GM23338 (cell line): Measurements from ENCODE around the gene FOXF1. TPM values are rescaled to one million over a fixed set of nuclear protein-coding genes. Genes with fewer than 3 reads are reported as not detected.

Experiments used
- ATAC-seq: fragments of 200-7000 bp; cut with Tn5 transposase; 3 replicates; pipeline ENCODE4 v1.9.1; 2020
- DNase-seq: peaks from one replicate; pipeline ENCODE4 v3.0.0-alpha.2; 2015; ENCODE audit warnings: low spot score
- H2AFZ ChIP-seq: fragments of 200-600 bp; sonication (generic); 2 replicates; pipeline ENCODE4 v1.8.0; 2016; ENCODE audit warnings: antibody characterized with exemption, mild to moderate bottlenecking, moderate library complexity
- H3F3A ChIP-seq: fragments of 200-600 bp; sonication (generic); replicated peaks from 2 replicates; pipeline ENCODE4 v1.8.0; 2017; ENCODE audit warnings: antibody characterized with exemption, mixed run types, low read depth
- H3K27ac ChIP-seq: fragments of 200-600 bp; sonication (generic); 2 replicates; pipeline ENCODE4 v1.6.1; 2016; ENCODE audit warnings: low read depth
- H3K27me3 ChIP-seq: fragments of 200-600 bp; sonication (generic); 2 replicates; pipeline ENCODE4 v1.8.0; 2016; ENCODE audit warnings: mild to moderate bottlenecking, mixed run types, moderate library complexity; ENCODE audit not compliant: insufficient read depth
- H3K36me3 ChIP-seq: fragments of 200-600 bp; sonication (generic); 2 replicates; pipeline ENCODE4 v1.8.0; 2016; ENCODE audit warnings: mild to moderate bottlenecking; ENCODE audit not compliant: insufficient read depth
- H3K4me1 ChIP-seq: fragments of 200-600 bp; sonication (generic); 2 replicates; pipeline ENCODE4 v1.8.0; 2016; ENCODE audit warnings: mild to moderate bottlenecking, moderate library complexity; ENCODE audit not compliant: insufficient read depth
- H3K4me2 ChIP-seq: fragments of 200-600 bp; sonication (generic); 2 replicates; pipeline ENCODE4 v1.7.1; 2017; ENCODE audit warnings: mixed run types
- H3K4me3 ChIP-seq: fragments of 200-600 bp; sonication (generic); 2 replicates; pipeline ENCODE4 v1.6.1; 2016; ENCODE audit warnings: mixed run types
- H3K79me2 ChIP-seq: fragments of 200-600 bp; sonication (generic); replicated peaks from 2 replicates; pipeline ENCODE4 v1.8.0; 2017; ENCODE audit warnings: mild to moderate bottlenecking; ENCODE audit not compliant: insufficient read depth
- H3K9me2 ChIP-seq: fragments of 200-600 bp; sonication (generic); 2 replicates; pipeline ENCODE4 v1.8.0; 2017; ENCODE audit not compliant: insufficient read depth
- H4K20me1 ChIP-seq: fragments of 200-600 bp; sonication (generic); replicated peaks from 2 replicates; pipeline ENCODE4 v1.8.0; 2017; ENCODE audit warnings: mild to moderate bottlenecking; ENCODE audit not compliant: insufficient read depth
- H3K27ac Mint-ChIP-seq: 2 replicates; pipeline ENCODE4 v1.8.0; 2020; ENCODE audit warnings: inconsistent platforms, mild to moderate bottlenecking, moderate library complexity, mixed read lengths
- H3K27me3 Mint-ChIP-seq: 3 replicates; pipeline ENCODE4 v1.8.0; 2022; ENCODE audit warnings: low read depth, mild to moderate bottlenecking, moderate library complexity, mixed read lengths, inconsistent platforms; ENCODE audit not compliant: insufficient read depth, poor library complexity
- H3K36me3 Mint-ChIP-seq: 3 replicates; pipeline ENCODE4 v1.8.0; 2021; ENCODE audit warnings: low read depth, mild to moderate bottlenecking, inconsistent platforms, moderate library complexity, mixed read lengths
- H3K4me1 Mint-ChIP-seq: 3 replicates; pipeline ENCODE4 v1.8.0; 2020; ENCODE audit warnings: mild to moderate bottlenecking, inconsistent platforms, mixed read lengths
- H3K4me3 Mint-ChIP-seq: 3 replicates; pipeline ENCODE4 v1.8.0; 2021; ENCODE audit warnings: moderate library complexity, mild to moderate bottlenecking, inconsistent platforms, mixed read lengths
- H3K9me3 Mint-ChIP-seq: 3 replicates; pipeline ENCODE4 v1.8.0; 2020; ENCODE audit warnings: moderate library complexity, mild to moderate bottlenecking, inconsistent platforms, mixed read lengths
- CREB1 ChIP-seq: fragments of 250-450 bp; sonication (Bioruptor Pico); IDR thresholded peaks from 2 replicates; pipeline ENCODE4 v1.5.0; 2020; ENCODE audit warnings: low read depth, mild to moderate bottlenecking, moderate library complexity
- CTCF ChIP-seq, 2 experiments: fragments of 200-600 bp in 1 of 2; sonication (generic) in 1 of 2; conservative IDR thresholded peaks; 2 replicates each; pipeline versions ENCODE4 v1.5.1 to v1.6.1; 2016 to 2017; ENCODE audit warnings: antibody characterized with exemption in 2 of 2, low read depth in 2 of 2, mild to moderate bottlenecking in 2 of 2, moderate library complexity in 1 of 2
- EZH2 ChIP-seq: fragments of 200-600 bp; sonication (generic); IDR thresholded peaks from one replicate; pipeline ENCODE4 v1.8.0; 2017; ENCODE audit warnings: antibody characterized with exemption, mild to moderate bottlenecking, low read depth; ENCODE audit not compliant: unreplicated experiment
- EZH2phosphoT487 ChIP-seq: fragments of 200-600 bp; sonication (generic); IDR thresholded peaks from one replicate; pipeline ENCODE4 v1.8.1; 2018; ENCODE audit warnings: antibody characterized with exemption; ENCODE audit not compliant: unreplicated experiment
- JUNB ChIP-seq: IDR thresholded peaks from one replicate; pipeline ENCODE4 v1.6.1; 2016; ENCODE audit warnings: antibody characterized with exemption; ENCODE audit not compliant: unreplicated experiment
- POLR2AphosphoS5 ChIP-seq: IDR thresholded peaks from 2 replicates; pipeline ENCODE4 v1.6.1; 2016; ENCODE audit warnings: antibody characterized with exemption, low read depth
- STAT1 ChIP-seq: IDR thresholded peaks from one replicate; pipeline ENCODE4 v1.6.1; 2016; ENCODE audit warnings: antibody characterized with exemption; ENCODE audit not compliant: unreplicated experiment
- ZNF114 ChIP-seq: fragments of 250-450 bp; sonication (Bioruptor Pico); IDR thresholded peaks from 2 replicates; pipeline ENCODE4 v1.5.0; 2020; ENCODE audit warnings: mild to moderate bottlenecking, moderate library complexity
- ZNF331 ChIP-seq: fragments of 250-450 bp; sonication (Bioruptor Pico); IDR thresholded peaks from 2 replicates; pipeline ENCODE4 v1.5.0; 2020; ENCODE audit warnings: low read depth, mild to moderate bottlenecking, moderate library complexity
- ZNF462 ChIP-seq: fragments of 250-450 bp; sonication (Bioruptor Pico); IDR thresholded peaks from 2 replicates; pipeline ENCODE4 v1.5.0; 2020; ENCODE audit warnings: mild to moderate bottlenecking, moderate library complexity
- polyA plus RNA-seq: library from polyadenylated mRNA; unstranded; fragments of >200 nt; fragmentation: Nextera tagmentation; extraction: Ambion mirVana; gene quantifications from 2 replicates; pipeline ENCODE4 v1.2.1, GENCODE V29; 2016
- total RNA-seq: library from RNA; depleted of rRNA; stranded (reverse); fragments of >200 nt; shearing (Covaris generic); gene quantifications from 2 replicates; pipeline ENCODE4 v1.2.3, GENCODE V29; 2014
- TF ChIP-seq, protein P1 (sequence below): IDR thresholded peaks from one replicate; pipeline ENCODE4 v1.6.1; 2018; ENCODE audit warnings: antibody characterized with exemption; ENCODE audit not compliant: unreplicated experiment

Gene FOXF1
- total and polyA plus RNA-seq, 2 experiments from 2014 or later = 0.10 to 0.15 TPM

DNA sequence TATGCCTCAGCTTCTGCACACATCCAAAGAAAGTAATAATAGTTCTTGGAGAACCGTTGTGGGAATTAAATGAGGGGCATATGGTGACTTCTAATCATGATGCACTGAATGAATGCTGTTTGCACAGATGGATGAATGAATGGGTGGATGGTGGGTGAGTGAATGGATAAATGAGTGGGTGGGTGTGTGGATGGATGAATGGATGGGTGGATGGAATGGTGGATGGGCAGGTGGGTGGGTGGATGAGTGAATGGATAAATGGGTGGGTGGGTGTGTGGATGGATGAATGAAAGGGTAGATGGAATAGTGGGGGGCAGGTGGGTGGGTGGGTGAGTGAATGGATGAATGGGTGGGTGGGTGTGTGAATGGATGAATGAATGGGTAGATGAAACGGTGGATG lies 44.9 kb upstream of the FOXF1 start (continued):
- TF ChIP-seq ZNF462 (CRISPR knock-in tag) = no peak
- TF ChIP-seq CREB1 = no peak
- TF ChIP-seq CTCF (conservative IDR thresholded peaks at IDR 0.05; ENCODE audit: low read depth in 2 of 2) = no peak
- no peak for TF ChIP-seq ZNF114

GRCh38 chr16:86466696-86467406 lies 43.5 kb upstream of the FOXF1 start:
- Histone ChIP-seq H3K4me1 (no peaks in the 10 kb centered on the region), H3K4me2 (no peak overlapping the region), H4K20me1 (no peaks in the 10 kb centered on the region), H3K4me3 (no peak overlapping the region), H3K27ac (no peak overlapping the region), H3K79me2 (no peaks in the 10 kb centered on the region), H3F3A (no peaks in the 10 kb centered on the region), H3K9me2 (peaks cover 5% of the 10 kb centered on the region; the same call in 1 of the 2 replicates), H3K27me3 (no peaks in the 10 kb centered on the region), H3K36me3 (no peaks in the 10 kb centered on the region), H2AFZ (no peak overlapping the region)
- Mint-ChIP-seq H3K4me3 (no peak overlapping the region), H3K27ac (no peak overlapping the region), H3K9me3 (peaks cover 13% of the 10 kb centered on the region), H3K4me1 (no peaks in the 10 kb centered on the region), H3K36me3 (peaks cover 9% of the 10 kb centered on the region; the same call in 2 of the 3 replicates), H3K27me3 (peaks cover 8% of the 10 kb centered on the region)
- ATAC-seq = no peak
- DNase-seq = no peak
- TF ChIP-seq EZH2phosphoT487 (no peak), EZH2 (no peak), POLR2AphosphoS5 (no peak), ZNF114 (no peak), ZNF331 (CRISPR knock-in tag) (no peak), CTCF (conservative IDR thresholded peaks at IDR 0.05; ENCODE audit: low read depth in 2 of 2) (no peak), JUNB (no peak), STAT1 (no peak)
- TF ChIP-seq, protein P1, sequence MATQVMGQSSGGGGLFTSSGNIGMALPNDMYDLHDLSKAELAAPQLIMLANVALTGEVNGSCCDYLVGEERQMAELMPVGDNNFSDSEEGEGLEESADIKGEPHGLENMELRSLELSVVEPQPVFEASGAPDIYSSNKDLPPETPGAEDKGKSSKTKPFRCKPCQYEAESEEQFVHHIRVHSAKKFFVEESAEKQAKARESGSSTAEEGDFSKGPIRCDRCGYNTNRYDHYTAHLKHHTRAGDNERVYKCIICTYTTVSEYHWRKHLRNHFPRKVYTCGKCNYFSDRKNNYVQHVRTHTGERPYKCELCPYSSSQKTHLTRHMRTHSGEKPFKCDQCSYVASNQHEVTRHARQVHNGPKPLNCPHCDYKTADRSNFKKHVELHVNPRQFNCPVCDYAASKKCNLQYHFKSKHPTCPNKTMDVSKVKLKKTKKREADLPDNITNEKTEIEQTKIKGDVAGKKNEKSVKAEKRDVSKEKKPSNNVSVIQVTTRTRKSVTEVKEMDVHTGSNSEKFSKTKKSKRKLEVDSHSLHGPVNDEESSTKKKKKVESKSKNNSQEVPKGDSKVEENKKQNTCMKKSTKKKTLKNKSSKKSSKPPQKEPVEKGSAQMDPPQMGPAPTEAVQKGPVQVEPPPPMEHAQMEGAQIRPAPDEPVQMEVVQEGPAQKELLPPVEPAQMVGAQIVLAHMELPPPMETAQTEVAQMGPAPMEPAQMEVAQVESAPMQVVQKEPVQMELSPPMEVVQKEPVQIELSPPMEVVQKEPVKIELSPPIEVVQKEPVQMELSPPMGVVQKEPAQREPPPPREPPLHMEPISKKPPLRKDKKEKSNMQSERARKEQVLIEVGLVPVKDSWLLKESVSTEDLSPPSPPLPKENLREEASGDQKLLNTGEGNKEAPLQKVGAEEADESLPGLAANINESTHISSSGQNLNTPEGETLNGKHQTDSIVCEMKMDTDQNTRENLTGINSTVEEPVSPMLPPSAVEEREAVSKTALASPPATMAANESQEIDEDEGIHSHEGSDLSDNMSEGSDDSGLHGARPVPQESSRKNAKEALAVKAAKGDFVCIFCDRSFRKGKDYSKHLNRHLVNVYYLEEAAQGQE = no peak
